Lower leg skin (tissue), 4 donors: ENCODE results near the gene NEB. TPM values are rescaled to one million over a fixed set of nuclear protein-coding genes. Genes with fewer than 3 reads are reported as not detected.

ENCODE experiments used
- DNase-seq, 2 donors: peaks; one replicate each; pipeline ENCODE4 v3.0.0-alpha.2; 2019; ENCODE audit warnings: low spot score in 2 of 2
- H3K4me3 ChIP-seq: fragments of 200-600 bp; sonication (generic); 2 replicates; pipeline ENCODE4 v1.5.1; 2017; ENCODE audit warnings: mild to moderate bottlenecking, low read depth; ENCODE audit not compliant: poor library complexity, severe bottlenecking
- POLR2A ChIP-seq, 2 donors: fragments of 450-650 bp; IDR thresholded peaks; one replicate each; pipeline ENCODE4 v1.6.1; 2016 to 2017; ENCODE audit warnings: antibody characterized with exemption in 2 of 2, mild to moderate bottlenecking in 1 of 2, moderate library complexity in 1 of 2
- WGBS, 2 donors: methylation state at CpG; one replicate each; pipeline ENCODE4 v1.1.5; 2018; 5-methylcytosine and 5-hydroxymethylcytosine counted together
- intact Hi-C: fragments of 100-400 bp; cut with DNase I; formaldehyde crosslinking; loops from one replicate; pipeline ENCODE4 v1.15.0; 2023; ENCODE audit warnings: low total_unique reads
- total RNA-seq, 4 donors: library from RNA; depleted of rRNA; stranded (reverse); fragments of >200 nt; gene quantifications; one replicate each; pipeline ENCODE4 v1.1.0, GENCODE V29; 2016
- TF ChIP-seq, protein P1 (sequence below), 3 donors: fragments of 450-650 bp; IDR thresholded peaks; one replicate each; pipeline ENCODE4 v1.5.1; 2016; ENCODE audit warnings: antibody characterized with exemption in 3 of 3, mild to moderate bottlenecking in 3 of 3, moderate library complexity in 2 of 3

NEB gene
- total RNA-seq, 4 donors from 2014 or later = 4.7 to 15.6 (median 6.9) TPM

DNA sequence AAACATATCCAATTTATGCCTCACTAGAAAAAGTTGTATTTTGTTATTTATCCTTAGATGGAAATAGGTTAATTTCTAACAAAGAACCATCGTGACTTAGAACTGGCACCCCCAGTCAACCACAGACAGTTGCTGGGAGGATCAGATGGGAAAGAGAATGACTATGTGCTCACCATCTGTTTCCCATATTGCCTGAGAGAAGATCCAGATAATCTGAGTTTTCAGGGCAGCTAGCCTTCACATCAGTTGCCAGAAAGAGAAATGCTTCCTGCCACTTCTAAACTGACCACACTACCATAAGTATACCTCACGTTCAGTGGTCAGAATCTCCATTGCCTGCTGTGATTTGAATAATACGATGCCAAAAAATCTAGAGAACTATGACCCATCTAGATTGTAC, 28.4 kb upstream of the NEB start:
- H3K4me3 ChIP-seq = no peak overlapping the region
- 49 to 53% methylated on average over 3 of the region's 3 CpGs for WGBS, 2 donors
- TF ChIP-seq POLR2A (IDR thresholded peaks at IDR 0.05) = no peak
- intact Hi-C loops = no loop called here
- DNase-seq = no peak

DNA sequence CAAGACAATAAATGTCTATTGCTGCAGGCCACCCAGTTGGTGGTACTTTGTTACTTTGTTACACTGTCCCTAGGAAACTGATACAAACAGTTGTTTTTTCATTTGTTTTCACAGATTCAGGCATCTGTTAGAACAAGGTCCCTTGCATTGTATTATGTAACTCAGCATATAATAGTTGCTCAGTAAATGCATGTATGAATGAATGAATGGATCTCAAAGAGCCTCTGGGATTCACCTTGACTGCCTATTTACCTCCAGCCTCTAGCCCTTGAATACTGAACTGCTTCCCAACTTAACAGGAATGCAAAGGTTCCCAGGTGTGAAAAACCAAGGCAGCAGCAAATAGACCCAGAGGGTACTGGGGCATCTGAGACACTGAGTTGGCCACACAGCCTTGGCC, 27.4 kb upstream of the NEB start:
- intact Hi-C loops = no loop called here
- DNase-seq = no peak
- TF ChIP-seq, protein P1, sequence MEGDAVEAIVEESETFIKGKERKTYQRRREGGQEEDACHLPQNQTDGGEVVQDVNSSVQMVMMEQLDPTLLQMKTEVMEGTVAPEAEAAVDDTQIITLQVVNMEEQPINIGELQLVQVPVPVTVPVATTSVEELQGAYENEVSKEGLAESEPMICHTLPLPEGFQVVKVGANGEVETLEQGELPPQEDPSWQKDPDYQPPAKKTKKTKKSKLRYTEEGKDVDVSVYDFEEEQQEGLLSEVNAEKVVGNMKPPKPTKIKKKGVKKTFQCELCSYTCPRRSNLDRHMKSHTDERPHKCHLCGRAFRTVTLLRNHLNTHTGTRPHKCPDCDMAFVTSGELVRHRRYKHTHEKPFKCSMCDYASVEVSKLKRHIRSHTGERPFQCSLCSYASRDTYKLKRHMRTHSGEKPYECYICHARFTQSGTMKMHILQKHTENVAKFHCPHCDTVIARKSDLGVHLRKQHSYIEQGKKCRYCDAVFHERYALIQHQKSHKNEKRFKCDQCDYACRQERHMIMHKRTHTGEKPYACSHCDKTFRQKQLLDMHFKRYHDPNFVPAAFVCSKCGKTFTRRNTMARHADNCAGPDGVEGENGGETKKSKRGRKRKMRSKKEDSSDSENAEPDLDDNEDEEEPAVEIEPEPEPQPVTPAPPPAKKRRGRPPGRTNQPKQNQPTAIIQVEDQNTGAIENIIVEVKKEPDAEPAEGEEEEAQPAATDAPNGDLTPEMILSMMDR (IDR thresholded peaks at IDR 0.05) = no peak
- TF ChIP-seq POLR2A (IDR thresholded peaks at IDR 0.05) = no peak
- no peak overlapping the region for H3K4me3 ChIP-seq

DNA sequence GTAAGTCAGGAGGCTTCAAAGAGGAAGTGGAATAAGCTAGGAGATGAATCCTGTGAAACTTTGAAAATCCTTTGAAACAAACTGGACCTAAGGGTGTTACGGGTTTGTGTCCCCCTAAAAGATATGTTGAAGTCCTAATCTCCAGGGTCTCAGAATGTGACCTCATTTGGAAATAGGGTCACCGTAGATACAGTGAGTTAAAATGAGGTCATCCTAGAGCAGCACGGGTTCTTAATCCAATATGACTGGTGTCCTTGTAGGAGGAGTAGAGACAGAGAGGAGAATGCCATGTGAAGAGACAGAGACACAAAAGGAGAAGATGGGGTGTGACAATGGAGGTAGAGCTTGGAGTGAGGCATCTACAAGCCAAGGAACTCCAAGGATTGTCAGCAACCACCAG, 26.9 kb upstream of the NEB start:
- TF ChIP-seq, protein P1 (IDR thresholded peaks at IDR 0.05) = no peak
- TF ChIP-seq POLR2A (IDR thresholded peaks at IDR 0.05) = no peak
- intact Hi-C loops = no loop called here
- WGBS, 2 donors = 84 to 91% methylated on average over 3 of the region's 3 CpGs
- H3K4me3 ChIP-seq = no peak overlapping the region
- no peak for DNase-seq

DNA sequence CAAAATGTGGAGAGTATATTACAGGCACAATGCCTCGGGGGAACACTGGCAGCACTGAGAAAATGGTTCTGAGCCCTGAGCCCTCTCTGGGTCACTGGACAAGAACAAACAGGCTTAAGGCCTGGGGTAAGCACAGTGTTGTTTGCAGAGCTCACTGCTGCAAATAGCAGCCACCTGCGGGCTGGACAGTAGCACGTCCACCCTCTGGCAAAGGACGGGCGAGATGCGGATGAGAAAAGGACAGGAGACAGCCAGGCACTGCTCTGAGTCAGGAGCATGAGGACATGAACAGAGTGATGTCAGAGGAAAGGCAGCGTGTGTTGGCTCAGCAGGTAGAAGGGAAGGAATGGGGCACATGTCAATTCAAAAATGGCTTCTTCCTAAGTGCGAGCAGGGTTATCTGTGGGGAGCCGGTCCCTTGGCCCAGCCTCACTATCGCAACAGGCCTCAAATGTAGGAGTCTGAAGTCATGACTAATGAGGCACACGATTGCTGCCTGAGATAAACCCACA, 25.9 kb upstream of the NEB start:
- intact Hi-C loops = no loop called here
- H3K4me3 ChIP-seq = no peak overlapping the region
- no peak for TF ChIP-seq POLR2A (IDR thresholded peaks at IDR 0.05)
- TF ChIP-seq, protein P1 (IDR thresholded peaks at IDR 0.05) = no peak
- WGBS, 2 donors = 83 to 84% methylated on average over 11 of the region's 11 CpGs
- no peak for DNase-seq

DNA sequence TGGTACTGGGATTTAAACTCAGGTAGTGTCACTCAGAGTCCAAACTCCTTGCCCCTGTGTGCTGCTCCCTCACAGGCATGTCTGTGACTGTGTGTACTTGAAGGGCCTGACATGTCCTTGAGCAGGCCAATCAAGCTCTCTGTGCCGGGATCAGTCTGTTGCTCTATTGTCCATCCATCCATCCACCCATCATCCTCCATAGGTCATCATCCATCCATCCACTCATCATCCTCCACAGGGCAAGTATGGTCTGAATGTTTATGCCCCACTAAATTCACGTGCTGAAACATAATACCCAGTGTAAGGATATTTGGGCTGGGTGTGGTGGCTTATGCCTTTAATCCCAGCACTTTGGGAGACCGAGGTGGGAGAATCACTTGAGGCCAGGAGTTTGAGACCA, 24.5 kb upstream of the NEB start:
- 93 to 95% methylated on average over 3 of the region's 3 CpGs for WGBS, 2 donors
- no peak overlapping the region for H3K4me3 ChIP-seq
- DNase-seq = no peak
- TF ChIP-seq, protein P1 (IDR thresholded peaks at IDR 0.05) = no peak
- TF ChIP-seq POLR2A (IDR thresholded peaks at IDR 0.05) = no peak
- intact Hi-C loops = no loop called here

DNA sequence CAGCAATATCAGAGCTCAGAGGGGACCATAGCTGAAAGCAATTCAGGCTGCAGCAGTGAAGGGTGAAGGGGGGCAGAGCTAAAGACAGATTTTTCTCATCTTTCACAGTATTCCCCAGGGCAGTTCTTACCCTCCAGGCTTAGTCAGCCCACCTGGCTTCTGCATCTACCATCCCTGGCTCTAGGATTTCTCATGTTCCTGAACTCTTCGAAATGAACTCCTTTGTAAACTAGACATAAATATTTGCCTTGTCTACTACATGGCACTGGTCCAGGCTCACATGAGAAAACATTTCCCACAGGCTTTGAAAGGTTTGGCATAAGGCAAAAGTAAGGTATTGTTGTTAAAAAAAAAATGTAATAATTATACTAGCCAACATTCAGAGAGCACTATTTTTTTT, 23.6 kb upstream of the NEB start:
- 19 to 23% methylated on average over 1 of the region's 1 CpG for WGBS, 2 donors
- no peak for DNase-seq
- no peak overlapping the region for H3K4me3 ChIP-seq
- intact Hi-C loops = no loop called here
- TF ChIP-seq, protein P1 (IDR thresholded peaks at IDR 0.05) = no peak
- no peak for TF ChIP-seq POLR2A (IDR thresholded peaks at IDR 0.05)
